ENCODE data around the gene CLTCL1. TPM values are rescaled to one million over a fixed set of nuclear protein-coding genes. Genes with fewer than 3 reads are reported as not detected.

The CLTCL1 gene
- total RNA-seq, 1 experiment from 2014 or later, result 7.9 TPM

DNA sequence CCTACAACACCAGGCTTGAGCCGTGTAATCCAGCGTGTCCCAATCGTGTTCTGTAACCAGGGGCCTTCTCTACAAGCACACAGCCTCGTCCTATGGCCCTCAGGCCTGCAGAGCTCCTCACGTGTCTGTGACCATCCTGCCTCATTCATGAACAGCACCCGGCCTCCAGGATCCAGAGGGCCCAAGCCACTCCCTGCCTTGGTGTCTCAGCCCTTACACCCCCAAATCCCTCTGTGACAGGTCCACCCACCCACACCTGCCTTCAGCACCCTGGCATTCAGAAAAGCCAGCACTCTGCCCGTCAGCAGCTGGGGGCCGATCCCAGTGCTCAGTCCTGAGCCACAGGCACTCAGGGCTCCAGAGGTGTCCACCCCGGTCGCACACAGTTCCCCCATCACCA, 154.6 kb downstream of the CLTCL1 start:
- TF ChIP-seq, protein P1, sequence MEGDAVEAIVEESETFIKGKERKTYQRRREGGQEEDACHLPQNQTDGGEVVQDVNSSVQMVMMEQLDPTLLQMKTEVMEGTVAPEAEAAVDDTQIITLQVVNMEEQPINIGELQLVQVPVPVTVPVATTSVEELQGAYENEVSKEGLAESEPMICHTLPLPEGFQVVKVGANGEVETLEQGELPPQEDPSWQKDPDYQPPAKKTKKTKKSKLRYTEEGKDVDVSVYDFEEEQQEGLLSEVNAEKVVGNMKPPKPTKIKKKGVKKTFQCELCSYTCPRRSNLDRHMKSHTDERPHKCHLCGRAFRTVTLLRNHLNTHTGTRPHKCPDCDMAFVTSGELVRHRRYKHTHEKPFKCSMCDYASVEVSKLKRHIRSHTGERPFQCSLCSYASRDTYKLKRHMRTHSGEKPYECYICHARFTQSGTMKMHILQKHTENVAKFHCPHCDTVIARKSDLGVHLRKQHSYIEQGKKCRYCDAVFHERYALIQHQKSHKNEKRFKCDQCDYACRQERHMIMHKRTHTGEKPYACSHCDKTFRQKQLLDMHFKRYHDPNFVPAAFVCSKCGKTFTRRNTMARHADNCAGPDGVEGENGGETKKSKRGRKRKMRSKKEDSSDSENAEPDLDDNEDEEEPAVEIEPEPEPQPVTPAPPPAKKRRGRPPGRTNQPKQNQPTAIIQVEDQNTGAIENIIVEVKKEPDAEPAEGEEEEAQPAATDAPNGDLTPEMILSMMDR (IDR thresholded peaks at IDR 0.05; ENCODE audit: insufficient read depth in 1 of 2, low read depth in 1 of 2, low read length in 1 of 2, severe bottlenecking in 1 of 2, unreplicated experiment in 1 of 2), result no peak
- H3K36me3 ChIP-seq (ENCODE audit: control insufficient read depth, insufficient read depth, low read length), result peaks cover 2% of the 10 kb centered on the region; the same call in 1 of the 2 replicates
- no peaks in the 10 kb centered on the region for H3K9me3 Mint-ChIP-seq (ENCODE audit: unreplicated experiment)
- no peaks in the 10 kb centered on the region for H3K9me3 ChIP-seq
- H3K4me1 Mint-ChIP-seq (ENCODE audit: low read depth, unreplicated experiment), result no peaks in the 10 kb centered on the region
- BruUV-seq (replicated peaks), result no TSS peak
- POLR2A ChIA-PET, result no interaction called here
- intact Hi-C loops (cut with micrococcal nuclease; ENCODE audit: unreplicated experiment), result no loop called here
- no peak for DNase-seq
- H3K4me3 Mint-ChIP-seq (ENCODE audit: unreplicated experiment), result no peak overlapping the region
- H3K4me1 ChIP-seq, result no peaks in the 10 kb centered on the region
- H3K4me3 ChIP-seq (ENCODE audit: low read depth, low read length), result no peak overlapping the region
- CTCF ChIA-PET, result no interaction called here
- no peaks in the 10 kb centered on the region for H3K27me3 ChIP-seq (replicated peaks; ENCODE audit: control insufficient read depth, insufficient read depth, low read length)
- peaks cover 29% of the 10 kb centered on the region for H3K36me3 Mint-ChIP-seq (ENCODE audit: insufficient read depth, unreplicated experiment)
- no peak overlapping the region for H3K27ac Mint-ChIP-seq (ENCODE audit: unreplicated experiment)
- no peaks in the 10 kb centered on the region for H3K27me3 Mint-ChIP-seq (ENCODE audit: insufficient read depth, unreplicated experiment)

DNA sequence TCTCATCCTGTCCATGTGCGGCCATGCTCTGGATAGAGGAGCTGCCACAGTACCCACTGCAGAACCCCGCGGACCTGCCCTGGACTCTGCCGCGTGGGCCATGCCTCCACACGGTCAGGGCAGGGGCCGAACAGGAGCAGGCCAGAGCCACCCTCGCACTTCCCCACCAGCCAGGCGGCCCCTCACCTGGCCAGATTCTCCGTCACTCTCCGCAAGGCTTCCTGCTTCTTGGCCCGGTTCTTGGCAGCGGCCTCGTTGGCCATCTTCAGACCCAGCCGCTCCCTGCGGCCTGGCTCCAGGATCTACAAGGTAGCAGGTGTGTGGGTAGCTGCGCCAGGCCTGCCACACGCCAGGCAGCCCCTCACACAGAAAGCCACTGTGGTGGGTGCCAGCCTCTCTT, 156.6 kb downstream of the CLTCL1 start:
- intact Hi-C loops (cut with micrococcal nuclease; ENCODE audit: unreplicated experiment), result no loop called here
- CTCF ChIA-PET, result no interaction called here
- no peak overlapping the region for H3K4me3 ChIP-seq (ENCODE audit: low read depth, low read length)
- H3K27me3 ChIP-seq (replicated peaks; ENCODE audit: control insufficient read depth, insufficient read depth, low read length), result no peaks in the 10 kb centered on the region
- TF ChIP-seq, protein P1 (IDR thresholded peaks at IDR 0.05; ENCODE audit: insufficient read depth in 1 of 2, low read depth in 1 of 2, low read length in 1 of 2, severe bottlenecking in 1 of 2, unreplicated experiment in 1 of 2), result no peak
- H3K36me3 ChIP-seq (ENCODE audit: control insufficient read depth, insufficient read depth, low read length), result peaks cover 2% of the 10 kb centered on the region; the same call in 1 of the 2 replicates
- Mint-ChIP-seq H3K4me3 (ENCODE audit: unreplicated experiment) (no peak overlapping the region), H3K27me3 (ENCODE audit: insufficient read depth, unreplicated experiment) (no peaks in the 10 kb centered on the region), H3K9me3 (ENCODE audit: unreplicated experiment) (no peaks in the 10 kb centered on the region), H3K36me3 (ENCODE audit: insufficient read depth, unreplicated experiment) (peaks cover 14% of the 10 kb centered on the region), H3K27ac (ENCODE audit: unreplicated experiment) (no peak overlapping the region), H3K4me1 (ENCODE audit: low read depth, unreplicated experiment) (no peaks in the 10 kb centered on the region)
- no peak for DNase-seq
- H3K9me3 ChIP-seq, result no peaks in the 10 kb centered on the region
- BruUV-seq (replicated peaks), result no TSS peak
- no peaks in the 10 kb centered on the region for H3K4me1 ChIP-seq
- POLR2A ChIA-PET, result no interaction called here

DNA sequence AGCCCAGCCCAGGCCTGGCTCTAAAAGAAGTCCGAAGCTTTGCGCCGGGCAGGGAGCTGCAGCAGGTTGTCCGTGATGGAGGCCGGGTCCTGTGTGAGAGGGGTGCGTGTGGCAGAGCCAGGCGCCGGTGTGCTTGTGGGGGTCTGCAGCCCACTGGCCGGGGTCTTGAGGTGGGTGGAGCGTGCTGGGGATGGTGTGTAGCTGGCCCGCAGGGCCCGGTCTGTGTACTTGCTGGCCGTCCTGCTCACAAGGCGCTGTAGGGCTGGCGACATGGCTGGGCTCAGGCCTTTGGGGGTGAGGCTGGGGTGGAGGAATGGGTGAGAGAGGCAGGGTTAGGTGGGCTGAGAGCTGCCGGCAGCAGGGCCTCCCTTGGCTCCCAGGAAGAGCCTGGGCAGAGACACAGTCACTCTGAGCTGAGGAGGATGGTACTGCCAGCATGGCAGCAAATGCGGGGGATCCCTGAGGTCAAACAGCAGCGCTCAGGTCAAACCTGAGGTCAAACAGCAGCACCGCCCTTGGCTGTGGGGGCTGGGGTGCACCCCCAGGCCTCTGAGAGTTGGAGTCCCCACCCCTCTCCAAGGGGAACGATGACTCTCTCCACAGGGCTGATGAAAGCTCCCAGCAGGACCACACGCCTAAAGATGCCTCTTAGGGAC, 157.2 kb downstream of the CLTCL1 start:
- Mint-ChIP-seq H3K27ac (ENCODE audit: unreplicated experiment) (no peak overlapping the region), H3K4me1 (ENCODE audit: low read depth, unreplicated experiment) (no peaks in the 10 kb centered on the region), H3K27me3 (ENCODE audit: insufficient read depth, unreplicated experiment) (no peaks in the 10 kb centered on the region), H3K9me3 (ENCODE audit: unreplicated experiment) (no peaks in the 10 kb centered on the region), H3K4me3 (ENCODE audit: unreplicated experiment) (no peak overlapping the region), H3K36me3 (ENCODE audit: insufficient read depth, unreplicated experiment) (peaks cover 14% of the 10 kb centered on the region)
- Histone ChIP-seq H3K4me1 (no peaks in the 10 kb centered on the region), H3K27me3 (replicated peaks; ENCODE audit: control insufficient read depth, insufficient read depth, low read length) (no peaks in the 10 kb centered on the region), H3K4me3 (ENCODE audit: low read depth, low read length) (no peak overlapping the region), H3K9me3 (no peaks in the 10 kb centered on the region), H3K36me3 (ENCODE audit: control insufficient read depth, insufficient read depth, low read length) (peaks cover 2% of the 10 kb centered on the region; the same call in 1 of the 2 replicates)
- no TSS peak for BruUV-seq (replicated peaks)
- intact Hi-C loops (cut with micrococcal nuclease; ENCODE audit: unreplicated experiment), result no loop called here
- DNase-seq, result no peak
- CTCF ChIA-PET, result no interaction called here
- POLR2A ChIA-PET, result no interaction called here
- TF ChIP-seq, protein P1 (IDR thresholded peaks at IDR 0.05; ENCODE audit: insufficient read depth in 1 of 2, low read depth in 1 of 2, low read length in 1 of 2, severe bottlenecking in 1 of 2, unreplicated experiment in 1 of 2), result no peak

All from Caco-2 (cell line).